ENCODE data around the gene CYP2A6.
"Not testable (repeated sequence)": the region's sequence is repeated elsewhere in the genome, so short reads cannot be mapped to it uniquely, and the experiment has no call there.

The CYP2A6 gene, protein sequence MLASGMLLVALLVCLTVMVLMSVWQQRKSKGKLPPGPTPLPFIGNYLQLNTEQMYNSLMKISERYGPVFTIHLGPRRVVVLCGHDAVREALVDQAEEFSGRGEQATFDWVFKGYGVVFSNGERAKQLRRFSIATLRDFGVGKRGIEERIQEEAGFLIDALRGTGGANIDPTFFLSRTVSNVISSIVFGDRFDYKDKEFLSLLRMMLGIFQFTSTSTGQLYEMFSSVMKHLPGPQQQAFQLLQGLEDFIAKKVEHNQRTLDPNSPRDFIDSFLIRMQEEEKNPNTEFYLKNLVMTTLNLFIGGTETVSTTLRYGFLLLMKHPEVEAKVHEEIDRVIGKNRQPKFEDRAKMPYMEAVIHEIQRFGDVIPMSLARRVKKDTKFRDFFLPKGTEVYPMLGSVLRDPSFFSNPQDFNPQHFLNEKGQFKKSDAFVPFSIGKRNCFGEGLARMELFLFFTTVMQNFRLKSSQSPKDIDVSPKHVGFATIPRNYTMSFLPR
- total RNA-seq: 0 to 0.66 (median 0) reads per million in 17 experiments

DNA sequence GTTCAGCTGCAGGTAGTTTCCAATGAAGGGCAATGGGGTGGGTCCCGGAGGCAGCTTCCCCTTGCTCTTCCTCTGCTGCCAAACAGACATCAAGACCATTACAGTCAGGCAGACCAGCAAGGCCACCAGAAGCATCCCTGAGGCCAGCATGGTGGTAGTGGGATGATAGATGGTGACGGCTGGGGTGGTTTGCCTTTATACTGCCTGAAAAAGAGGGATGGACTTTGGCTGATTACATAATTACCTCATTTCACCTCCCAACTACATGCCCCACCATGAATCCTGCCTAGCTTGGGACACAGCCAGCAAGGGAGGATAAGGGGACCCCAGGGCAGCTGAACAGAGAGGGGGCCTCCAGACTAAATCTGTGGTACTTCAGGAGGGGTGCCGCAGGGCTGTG, at the start of gene CYP2A6:
Gene CYP2A6, minus strand, starts transcription at position 171 of the 400 bp plus-strand sequence. Its CDS starts 21 bp downstream, at position 150.
- not testable (repeated sequence) for DNase-seq

DNA sequence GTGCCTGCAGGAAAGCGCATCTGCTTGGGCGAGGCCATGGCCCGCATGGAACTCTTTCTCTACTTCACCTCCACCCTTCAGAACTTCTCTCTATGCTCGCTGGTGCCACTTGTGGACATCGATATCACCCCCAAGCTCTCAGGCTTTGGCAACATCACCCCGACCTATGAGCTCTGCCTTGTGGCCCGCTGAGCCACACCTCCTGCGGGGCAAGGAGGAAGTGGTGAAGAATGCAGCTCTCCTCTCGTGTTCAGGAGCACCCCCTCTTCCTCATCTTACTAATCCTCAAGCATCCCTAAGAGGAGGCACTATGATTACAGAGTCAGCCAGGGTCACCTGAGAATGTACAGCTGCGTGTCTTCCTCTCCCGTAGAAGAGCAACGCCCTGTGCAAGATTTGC, 49.7 kb upstream of the CYP2A6 start:
- peak in 3 of 4 experiments; percentile 31 to 58 (median 54) for DNase-seq

DNA sequence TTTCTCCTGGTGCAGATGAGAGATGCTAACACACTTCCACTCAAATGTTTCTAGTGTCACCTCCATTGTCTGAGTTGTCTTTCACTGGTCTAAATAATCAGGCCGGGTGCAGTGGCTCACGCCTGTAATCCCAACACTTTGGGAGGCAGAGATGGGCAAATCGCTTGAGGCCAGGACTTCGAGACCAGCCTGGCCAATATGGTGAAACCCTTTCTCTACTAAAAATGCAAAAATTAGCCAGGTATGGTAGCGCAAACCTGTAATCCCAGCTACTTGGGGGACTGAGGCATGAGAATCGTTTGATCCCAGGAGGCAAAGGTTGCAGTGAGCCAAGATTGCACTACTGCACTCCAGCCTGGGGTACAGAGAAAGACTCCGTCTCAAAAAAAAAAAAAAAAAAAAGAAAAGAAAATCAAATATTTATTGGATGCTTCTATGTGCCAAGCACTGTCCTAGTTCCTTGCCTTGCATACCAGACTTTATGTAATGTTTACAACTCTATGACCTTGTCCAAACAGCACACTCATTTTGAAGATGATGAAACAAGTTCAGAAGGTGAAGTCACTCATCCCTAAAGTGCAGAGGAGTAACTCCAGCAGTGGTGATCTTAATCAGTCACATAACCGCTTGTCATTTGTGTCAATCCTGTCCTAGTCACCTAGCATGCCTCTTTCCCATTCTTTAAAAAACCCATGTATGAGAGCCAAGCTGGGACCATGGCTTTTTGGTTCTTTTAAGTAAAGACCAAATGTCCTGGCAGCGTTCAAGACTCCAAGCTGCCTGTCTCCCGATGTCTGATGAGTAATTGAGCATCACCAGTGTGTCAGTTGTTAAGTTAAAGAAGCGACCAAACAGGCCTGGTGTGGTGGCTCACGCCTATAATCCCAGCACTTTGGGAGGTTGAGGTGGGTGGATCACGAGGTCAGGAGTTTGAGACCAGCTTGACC, 46.9 kb upstream of the CYP2A6 start:
- DNase-seq: peak in 1 of 4 experiments; percentile 41

DNA sequence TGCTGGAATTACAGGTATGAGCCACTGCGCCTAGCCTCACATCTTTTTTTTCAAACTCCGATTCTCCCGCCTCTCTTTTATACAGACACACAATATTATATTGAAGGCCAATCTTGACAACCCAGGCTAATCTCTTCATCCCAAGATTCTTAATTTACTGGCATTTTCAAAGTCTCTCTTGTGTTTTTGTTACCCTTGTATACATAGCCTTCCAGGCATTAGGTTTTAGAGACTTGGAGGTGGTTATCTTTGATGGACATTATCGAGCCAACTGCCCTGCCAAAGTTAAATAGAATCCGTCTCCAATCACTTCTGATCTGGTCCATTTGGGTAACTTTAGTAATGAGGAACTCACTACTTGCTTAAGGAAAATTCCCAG, 46.2 kb upstream of the CYP2A6 start:
- no peak for DNase-seq

DNA sequence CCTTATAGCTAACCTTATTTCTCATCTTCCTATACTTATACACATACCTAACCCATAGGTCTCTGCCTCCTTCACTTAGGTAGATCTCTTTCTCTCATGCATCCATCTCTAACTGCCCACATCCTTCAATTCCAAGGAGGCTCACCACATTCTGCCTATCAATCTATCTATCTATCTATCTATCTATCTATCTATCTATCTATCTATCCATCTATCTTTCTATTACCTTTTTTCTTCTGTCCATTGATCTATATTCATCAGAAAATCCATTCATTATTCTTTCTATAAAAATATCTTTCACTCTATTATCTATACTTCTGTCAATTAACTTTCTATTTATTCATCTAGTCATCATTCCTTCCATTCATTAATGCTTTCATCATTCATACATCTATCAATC, 42.9 kb upstream of the CYP2A6 start:
- no peak for DNase-seq

DNA sequence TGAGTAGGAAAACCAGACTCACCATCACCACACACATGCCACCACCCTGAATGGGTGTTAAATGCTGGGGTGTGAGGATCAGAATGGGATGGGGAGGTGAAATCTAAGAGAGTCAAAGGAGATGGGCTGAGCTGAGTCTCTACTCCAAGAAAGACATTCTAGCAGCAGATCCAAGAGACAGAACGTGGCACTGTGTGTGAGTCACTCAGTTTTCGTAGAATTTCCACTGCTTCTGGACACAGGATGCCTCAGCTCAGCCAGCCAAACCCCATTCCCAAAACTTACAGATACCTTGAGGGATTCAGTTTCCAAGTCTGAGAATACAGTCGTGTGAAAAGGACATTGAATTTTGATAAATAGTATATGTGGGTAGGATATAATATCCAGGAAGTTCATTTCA, 39.1 kb upstream of the CYP2A6 start:
- no peak for DNase-seq

DNA sequence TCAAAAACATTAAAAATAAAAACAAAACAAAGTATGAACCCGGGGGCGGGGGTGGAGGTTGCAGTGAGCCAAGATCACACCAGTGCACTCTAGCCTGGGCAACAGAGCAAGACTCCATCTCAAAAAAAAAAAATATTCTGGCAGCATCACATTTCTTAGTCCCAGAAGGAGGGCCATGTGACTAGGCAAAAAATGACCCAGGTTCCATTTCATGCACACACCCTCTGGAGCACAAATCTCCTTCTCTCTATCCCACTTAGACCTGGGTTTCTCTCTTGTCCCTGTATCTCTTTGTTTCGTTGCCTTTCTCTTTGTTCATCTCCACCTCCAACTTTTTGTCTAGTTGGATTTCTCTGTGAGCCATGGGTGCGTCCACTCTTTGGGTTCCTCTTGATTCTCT, 37.9 kb upstream of the CYP2A6 start:
- DNase-seq: no peak

DNA sequence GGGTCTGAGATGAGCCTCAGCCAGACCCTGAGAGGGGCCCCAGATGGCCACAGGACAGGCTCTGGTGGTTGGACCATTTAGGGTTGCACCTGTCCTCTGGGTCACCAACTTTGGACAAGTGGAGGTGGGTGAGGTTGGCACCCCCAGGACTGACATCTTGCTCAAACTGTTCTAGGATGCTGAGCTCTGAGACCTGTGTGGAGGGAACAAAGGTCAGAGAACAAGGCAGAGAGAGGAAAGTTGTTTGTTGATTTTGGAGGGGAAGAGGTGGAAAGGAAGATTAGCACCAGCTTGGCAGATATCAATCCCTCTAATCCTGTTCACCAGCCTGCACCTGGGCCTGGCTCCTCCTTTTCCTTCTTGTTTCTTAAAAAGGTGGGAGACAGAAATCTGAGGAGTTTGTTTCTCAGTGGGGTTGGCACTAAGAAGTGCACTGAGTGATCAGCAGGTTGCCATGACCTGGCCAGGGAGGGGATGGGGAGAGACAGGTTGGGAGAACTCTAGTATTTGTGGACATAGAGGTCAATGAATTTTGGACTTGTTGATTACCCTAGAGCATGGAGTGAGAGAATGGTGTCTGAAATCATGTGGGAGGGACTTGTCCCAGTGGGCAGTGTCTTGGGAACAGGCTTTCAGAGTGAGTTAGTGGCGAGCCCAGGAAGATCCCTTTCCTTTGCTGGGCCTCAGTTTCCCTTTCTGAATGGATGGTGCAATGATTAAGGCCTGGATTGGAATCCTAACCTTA, 34.1 kb upstream of the CYP2A6 start:
- DNase-seq: not testable (repeated sequence)

DNA sequence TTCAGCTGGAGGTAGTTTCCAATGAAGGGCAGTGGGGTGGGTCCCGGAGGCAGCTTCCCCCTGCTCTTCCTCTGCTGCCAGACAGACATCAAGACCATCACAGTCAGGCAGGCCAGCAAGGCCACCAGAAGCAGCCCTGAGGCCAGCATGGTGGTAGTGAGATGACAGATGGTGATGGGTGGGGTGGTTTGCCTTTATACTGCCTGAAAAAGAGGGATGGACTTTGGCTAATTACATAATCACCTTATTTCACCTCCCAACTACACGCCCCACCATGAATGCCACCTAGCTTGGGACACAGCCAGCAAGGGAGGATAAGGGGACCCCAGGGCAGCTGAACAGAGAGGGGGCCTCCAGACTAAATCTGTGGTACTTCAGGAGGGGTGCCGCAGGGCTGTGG, 31.8 kb upstream of the CYP2A6 start, which contains the start of gene CYP2A7:
Gene CYP2A7, minus strand, starts transcription at position 170 of the 400 bp plus-strand sequence. Its CDS starts 21 bp downstream, at position 149.
- not testable (repeated sequence) for DNase-seq

DNA sequence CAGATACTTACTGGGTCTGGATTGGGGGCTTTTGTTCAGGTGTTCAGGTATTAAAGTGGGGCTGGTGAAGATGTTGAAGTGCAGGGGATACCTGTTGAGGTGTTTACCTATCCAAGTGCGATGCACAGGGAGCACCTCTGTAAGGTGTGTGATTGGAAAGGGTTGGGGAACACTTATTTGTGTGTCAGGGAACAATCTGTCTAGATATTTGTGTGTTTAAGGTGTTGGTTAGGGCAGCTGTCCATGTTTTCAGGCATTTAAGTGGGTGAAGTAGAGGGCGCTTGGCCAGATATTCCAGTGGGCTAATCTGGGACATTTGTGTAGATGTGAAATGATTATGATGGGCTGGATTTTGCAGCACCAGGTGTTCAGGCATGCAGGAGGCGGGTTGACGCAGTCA, 29.1 kb upstream of the CYP2A6 start:
- DNase-seq: not testable (repeated sequence)

DNA sequence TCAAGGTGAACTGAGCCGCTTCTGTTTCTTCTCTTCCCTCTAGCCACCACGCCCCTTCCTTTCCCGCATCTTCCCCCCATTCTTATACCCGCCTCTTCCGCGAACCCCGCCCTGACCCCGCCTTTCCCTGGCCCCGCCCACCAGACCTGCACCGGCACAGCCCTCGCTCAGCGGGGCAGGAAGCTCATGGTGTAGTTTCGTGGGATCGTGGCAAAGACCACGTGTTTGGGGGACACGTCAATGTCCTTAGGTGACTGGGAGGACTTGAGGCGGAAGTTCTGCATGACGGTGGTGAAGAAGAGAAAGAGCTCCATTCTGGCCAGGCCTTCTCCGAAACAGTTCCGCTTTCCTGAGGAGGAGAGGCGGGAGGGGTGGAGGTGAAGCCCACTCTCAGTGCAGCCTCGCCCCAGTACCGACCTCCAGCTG, 25.3 kb upstream of the CYP2A6 start:
- DNase-seq: peak; percentile 62 to 83 (median 71)

DNA sequence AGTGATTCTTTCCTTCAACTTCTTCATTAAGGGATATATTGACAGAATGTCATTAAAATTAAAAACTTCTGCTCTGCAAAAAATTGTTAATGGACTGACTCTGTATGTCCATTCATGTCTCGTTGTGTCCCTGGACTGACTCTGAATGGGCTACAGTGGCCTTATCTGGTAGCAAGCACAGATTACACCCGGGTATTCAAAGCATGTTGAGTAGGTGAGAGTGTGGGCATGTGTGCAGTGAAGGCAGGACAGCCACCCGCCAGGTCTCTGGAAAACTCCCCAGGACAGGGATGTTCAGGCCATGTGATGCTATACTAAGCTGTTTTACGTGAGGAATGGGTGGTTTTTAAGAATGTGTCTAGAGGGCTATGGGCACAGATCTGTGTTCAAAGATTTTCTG, 24.6 kb upstream of the CYP2A6 start:
- not testable (repeated sequence) for DNase-seq

DNA sequence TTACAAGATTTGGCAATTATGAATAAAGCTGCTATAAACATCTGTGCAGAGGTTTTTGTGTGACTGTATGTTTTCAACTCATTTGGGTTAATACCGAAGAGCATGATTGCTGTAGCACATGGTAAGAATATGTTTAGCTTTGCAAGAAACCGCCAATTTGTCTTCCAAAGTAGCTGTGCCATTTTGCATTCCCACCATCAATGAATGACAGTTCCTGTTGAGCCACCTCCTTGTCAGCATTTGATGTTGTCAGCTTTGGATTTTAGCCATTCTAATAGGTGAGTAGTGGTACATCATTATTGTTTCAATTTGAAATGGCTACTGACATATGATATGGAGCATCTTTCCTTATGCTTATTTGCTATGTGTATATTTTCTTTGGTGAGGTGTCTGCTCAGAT, 23.6 kb upstream of the CYP2A6 start:
- not testable (repeated sequence) for DNase-seq

DNA sequence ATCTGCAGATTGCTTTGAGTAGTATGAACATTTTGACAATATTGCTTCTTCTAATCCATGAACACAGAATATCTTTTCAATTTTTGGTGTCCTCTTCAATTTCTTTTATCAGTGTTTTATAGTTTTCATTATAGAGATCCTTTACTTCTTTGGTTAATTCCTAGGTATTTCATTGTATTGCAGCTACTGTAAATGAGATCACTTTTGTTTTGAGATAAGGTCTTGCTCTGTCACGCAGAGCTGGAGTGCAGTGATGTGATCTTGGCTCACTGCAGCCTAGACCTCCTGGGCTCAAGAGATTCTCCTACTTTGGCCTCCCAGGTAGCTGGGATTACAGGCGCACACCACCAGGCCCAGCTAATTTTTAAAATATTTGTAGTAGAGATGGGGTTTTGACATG, 22.0 kb upstream of the CYP2A6 start:
- DNase-seq: no peak

DNA sequence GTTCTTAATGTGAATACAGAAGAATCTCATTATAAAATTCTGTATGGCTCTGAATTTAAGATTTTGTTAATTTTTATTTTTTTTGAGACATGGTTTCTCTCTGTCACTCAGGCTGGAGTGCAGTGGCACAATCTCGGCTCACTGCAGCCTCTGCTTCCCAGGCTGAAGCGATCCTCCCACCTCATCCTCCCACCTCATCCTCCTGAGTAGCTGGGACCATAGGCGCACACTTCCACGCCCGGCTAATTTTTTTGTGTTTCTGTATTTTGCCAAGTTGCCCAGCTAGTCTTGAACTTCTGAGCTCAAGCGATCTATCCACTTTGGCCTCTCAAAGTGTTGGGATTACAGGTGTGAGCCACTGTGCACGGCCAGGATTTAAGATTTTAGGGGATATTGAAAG, 17.5 kb upstream of the CYP2A6 start:
- DNase-seq: no peak

DNA sequence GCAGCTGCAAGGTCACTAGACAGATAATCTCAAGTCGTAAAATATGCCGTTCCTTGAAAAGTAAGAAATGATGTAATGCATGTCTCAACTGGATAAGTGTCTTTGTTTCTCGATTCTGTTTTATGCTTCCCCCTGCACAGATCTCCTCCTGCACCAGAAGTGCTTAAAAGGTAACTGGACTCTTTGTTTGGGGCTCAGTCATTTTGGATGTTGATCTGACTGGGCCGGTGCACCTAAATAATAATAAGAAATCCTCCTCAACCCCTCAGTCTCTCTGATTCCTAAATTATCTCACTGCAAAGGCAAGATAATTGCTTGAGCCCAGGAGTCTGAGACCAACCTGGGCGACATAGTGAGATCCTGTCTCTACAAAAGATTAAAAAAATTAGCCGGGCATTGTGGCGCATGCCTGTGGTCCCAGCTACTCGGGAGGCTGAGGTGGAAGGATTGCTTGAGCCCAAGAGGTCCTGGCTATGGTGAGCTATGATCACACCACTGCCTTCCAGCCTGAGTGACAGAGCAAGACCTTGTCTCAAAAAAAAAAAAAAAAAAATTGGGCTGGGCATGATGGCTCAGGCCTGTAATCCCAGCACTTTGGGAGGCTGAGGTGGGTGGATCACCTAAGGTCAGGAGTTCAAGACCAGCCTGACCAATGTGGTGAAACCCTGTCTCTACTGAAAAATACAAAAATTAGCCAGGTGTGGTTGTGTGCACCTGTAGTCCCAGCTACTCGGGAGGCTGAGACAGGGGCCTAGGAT, 14.7 kb upstream of the CYP2A6 start:
- not testable (repeated sequence) for DNase-seq

DNA sequence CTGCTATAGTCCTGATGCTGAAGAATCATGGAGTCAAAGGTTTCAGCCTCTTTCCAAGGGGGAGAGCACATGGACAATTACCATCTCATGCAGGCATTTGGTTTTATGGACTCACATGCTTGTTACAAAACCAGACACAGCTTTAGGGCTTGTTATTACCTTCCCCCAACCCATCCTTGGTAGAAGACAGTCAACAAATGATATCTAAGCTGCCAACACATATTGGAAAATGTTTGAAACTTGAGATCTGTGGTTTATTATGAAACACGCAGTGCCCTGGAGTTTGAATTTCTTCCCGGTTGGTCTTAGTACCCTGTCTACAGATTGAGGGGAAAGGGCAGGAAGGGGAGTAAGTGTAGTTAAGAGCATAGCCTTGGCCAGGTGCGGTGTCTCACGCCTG, 12.5 kb upstream of the CYP2A6 start:
- DNase-seq: no peak

DNA sequence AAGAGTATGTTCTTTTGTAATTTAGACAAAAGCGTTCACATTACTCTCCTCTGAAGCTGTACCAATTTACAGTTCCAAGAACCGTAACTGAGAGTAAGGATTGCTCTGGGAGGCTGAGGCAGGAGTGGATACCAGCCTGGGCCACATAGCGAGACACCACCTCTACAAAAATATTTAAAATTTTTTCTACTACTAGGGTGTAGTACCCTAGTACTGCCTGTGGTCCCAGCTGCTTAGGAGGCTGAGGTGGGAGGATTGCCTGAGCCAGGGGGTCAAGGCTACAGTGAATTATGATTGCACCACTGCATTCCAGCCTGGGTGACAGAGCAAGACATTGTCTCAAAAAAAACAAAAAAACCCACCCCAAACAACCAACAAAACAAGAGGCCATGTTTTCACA, 12.1 kb upstream of the CYP2A6 start:
- no peak for DNase-seq

DNA sequence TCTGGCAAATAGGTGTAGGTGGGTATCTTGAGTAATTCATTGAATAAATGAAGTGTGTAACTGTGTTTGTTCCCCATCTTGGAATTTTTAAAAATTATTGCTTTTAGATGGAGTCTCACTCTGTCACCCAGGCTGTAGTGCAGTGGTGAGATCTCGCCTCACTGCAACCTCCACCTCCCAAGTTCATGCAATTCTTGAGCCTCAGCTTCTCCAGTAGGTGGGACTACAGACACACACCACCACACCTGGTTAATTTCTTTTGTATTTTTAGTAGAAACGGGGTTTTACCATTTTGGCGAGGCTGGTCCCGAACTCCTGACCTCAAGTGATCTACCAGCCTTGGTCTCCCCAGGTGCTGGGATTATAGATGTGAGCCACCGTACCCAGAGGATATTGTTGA, 7.9 kb upstream of the CYP2A6 start:
- DNase-seq: no peak

DNA sequence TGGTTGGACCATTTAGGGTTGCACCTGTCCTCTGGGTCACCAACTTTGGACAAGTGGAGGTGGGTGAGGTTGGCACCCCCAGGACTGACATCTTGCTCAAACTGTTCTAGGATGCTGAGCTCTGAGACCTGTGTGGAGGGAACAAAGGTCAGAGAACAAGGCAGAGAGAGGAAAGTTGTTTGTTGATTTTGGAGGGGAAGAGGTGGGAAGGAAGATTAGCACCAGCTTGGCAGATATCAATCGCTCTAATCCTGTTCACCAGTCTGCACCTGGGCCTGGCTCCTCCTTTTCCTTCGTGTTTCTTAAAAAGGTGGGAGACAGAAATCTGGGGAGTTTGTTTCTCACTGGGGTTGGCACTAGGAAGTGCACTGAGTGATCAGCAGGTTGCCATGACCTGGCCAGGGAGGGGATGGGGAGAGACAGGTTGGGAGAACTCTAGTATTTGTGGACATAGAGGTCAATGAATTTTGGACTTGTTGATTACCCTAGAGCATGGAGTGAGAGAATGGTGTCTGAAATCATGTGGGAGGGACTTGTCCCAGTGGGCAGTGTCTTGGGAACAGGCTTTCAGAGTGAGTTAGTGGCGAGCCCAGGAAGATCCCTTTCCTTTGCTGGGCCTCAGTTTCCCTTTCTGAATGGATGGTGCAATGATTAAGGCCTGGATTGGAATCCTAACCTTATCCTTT, 2.4 kb upstream of the CYP2A6 start:
- not testable (repeated sequence) for DNase-seq

DNA sequence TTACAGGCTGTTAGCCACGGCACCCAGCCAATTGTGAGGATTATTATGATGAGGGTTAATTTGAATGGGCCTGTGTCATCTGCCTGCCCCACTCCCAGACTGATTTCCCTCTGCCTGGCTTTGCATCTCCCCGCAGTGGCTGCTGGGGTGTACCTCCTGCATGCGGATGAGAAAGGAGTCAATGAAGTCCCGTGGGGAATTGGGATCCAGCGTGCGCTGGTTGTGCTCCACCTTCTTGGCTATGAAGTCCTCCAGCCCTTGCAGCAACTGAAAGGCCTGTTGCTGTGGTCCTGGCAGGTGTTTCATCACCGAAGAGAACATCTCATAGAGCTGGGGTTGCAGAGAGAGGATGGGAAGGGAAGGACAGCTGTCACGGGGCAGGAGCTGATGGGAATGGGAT, 3.5 kb downstream of the CYP2A6 start:
- DNase-seq: not testable (repeated sequence)
